ENCODE measurements around the gene ZBTB16.

The ZBTB16 gene, protein sequence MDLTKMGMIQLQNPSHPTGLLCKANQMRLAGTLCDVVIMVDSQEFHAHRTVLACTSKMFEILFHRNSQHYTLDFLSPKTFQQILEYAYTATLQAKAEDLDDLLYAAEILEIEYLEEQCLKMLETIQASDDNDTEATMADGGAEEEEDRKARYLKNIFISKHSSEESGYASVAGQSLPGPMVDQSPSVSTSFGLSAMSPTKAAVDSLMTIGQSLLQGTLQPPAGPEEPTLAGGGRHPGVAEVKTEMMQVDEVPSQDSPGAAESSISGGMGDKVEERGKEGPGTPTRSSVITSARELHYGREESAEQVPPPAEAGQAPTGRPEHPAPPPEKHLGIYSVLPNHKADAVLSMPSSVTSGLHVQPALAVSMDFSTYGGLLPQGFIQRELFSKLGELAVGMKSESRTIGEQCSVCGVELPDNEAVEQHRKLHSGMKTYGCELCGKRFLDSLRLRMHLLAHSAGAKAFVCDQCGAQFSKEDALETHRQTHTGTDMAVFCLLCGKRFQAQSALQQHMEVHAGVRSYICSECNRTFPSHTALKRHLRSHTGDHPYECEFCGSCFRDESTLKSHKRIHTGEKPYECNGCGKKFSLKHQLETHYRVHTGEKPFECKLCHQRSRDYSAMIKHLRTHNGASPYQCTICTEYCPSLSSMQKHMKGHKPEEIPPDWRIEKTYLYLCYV

DNA sequence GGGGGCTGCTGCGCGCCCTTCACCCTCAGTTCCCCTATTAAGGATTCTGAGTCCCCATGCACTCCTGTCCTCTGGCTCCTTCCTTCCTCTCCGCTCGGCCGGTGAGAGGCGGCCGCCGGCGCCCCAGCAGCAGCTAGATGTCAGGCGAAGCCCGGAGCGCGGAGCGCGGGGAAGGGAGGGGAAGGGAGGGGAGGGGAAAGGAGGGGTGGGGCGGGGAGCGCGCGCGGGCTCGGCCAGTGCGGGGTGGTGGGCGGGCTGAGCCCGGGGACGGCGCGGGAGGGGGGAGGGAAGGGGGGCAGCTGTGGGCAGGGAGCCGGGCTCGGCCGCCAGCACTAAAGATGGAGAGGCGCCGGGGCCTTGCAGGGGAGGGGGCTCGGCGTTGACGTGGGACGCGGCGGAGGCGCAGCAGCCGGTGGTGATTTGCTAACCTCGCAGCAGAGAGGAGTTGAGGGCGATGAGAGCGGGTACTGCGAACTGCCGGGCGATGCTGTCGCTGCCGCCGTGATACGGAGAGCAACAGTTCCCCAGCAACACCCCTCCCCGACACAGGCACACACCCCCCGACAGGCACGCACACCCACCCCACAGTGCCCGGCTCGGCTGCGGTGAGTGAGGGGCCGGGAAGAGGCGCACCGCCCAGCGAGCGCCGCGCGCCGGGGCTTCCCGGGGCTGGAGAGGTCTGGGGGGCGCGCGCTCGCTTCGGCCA is at the start of gene ZBTB16:
Gene ZBTB16, plus strand, starts transcription at position 434 of the 706 bp plus-strand sequence. CDS start 3,590 bp downstream, outside the sequence.
- no peak for DNase-seq (ENCODE audit: insufficient read length, low spot score)
- FAIRE-seq: no peak

DNA sequence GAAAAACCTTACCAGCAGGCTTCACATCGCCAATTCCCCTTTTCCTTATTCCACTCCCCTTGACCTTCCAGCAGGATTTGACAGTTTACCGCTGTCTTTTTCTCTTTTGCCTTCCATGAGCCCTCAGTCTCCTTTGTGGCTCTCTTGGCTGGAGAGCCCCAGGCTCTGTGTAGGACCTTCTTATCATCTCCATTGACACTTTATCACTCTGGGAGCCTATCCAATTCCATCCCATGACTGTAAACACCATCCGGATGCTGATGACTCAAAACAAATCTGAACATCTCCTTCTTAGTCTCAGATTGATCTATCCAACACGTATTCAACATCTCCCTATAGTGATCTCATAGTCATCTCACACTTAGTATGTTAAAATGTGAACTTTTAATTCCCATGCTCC is 48.6 kb upstream of the ZBTB16 start:
- DNase-seq (ENCODE audit: insufficient read length, low spot score) (no peak), FAIRE-seq (no peak)

DNA sequence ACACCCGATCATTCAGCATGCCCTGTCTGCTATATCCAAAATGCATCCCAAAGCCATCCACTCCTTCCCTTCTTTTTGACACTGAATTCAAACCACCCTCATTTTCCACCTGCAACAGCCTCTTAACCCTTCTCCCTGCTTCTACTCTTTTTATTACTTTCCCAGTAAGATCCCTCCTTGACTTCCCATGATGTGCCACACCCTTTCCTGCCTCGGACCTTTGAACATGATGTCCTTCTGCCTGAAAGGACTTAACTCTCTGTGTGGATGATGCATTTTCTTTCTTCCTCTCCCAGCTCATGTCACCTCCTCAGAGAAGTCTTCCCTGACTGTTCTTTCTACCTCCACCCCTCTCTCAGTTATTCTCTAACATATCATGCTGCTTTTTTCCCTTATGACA is 48.1 kb upstream of the ZBTB16 start:
- FAIRE-seq: no peak
- DNase-seq (ENCODE audit: insufficient read length, low spot score): no peak

DNA sequence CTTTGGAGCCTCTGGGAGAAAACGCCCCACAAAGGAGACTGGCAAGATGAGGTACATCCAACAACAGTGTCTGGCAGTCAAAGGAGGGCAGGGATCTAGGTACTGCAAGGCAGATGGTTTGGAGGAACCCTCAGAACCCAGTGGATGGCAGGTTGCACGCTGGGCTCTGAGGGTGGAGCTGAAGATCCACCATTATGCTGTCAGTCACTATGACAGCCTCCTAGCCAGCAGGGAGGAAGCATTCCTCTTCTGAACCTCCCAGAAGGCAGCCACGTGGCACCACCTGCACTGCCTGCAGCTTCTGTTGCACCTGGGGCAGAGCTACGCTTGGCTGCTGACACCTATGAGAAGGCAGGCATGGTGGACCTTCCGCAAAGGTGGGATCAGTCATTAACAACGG is 44.4 kb upstream of the ZBTB16 start:
- no peak for DNase-seq (ENCODE audit: insufficient read length, low spot score)

DNA sequence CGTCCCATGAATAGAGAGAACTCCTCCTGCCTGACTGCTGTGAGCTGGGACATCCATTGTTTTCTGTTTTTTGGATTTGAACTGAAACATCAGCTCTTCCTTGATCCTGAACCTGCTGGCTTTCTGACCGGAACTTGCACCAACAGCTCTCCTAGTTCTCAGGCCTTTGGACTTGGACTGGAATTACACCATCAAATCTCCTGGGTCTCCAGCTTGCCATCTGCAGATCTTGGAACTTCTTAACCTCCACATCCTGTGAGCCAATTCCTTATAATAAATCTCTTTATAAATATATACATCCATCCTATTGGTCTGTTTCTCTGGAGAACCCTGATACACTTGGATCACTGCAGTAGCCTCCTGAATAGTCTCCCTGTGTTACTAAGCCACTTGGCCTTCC is 42.5 kb upstream of the ZBTB16 start:
- no peak for FAIRE-seq
- no peak for DNase-seq (ENCODE audit: insufficient read length, low spot score)

More for the DNA sequence above, 44.4 kb upstream of the ZBTB16 start:
- FAIRE-seq: no peak

DNA sequence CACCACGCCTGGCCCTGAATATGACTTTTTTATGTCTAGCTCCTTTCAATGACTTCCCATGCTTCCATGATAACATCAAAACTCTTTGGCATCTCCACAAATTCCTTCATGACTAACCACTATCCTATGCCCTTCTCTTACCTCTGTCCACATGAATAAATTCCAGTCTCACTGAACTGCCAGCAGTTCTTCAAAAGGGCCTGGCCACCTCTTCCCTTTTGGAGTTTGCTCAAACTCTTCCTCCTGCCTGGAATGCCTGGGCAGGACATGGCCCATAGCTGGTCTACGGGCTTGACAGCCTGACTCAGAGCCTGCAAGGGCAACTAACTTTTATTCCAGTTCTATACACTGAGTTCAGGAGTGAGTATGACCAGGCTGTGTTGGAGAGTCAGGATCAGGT is 41.8 kb upstream of the ZBTB16 start:
- no peak for DNase-seq (ENCODE audit: insufficient read length, low spot score)
- FAIRE-seq: no peak

DNA sequence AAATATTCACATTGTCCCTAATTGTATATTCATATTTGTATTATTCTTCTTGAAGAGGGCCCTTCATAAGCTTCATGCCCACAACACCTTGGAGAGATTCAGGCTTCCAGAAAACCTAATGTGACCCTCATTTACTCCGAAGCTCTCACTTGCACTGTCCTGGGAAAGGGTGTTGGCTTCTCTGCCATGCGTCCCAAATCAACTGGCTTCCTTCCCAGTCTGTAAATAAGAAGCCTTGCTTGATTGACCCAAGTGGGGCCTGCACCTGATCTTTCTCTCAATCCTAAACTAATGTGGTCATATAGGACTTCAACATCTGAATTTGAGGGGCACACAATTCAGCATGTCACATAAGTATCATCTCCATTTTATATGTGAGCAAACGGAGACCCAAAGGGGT is 40.5 kb upstream of the ZBTB16 start:
- no peak for FAIRE-seq
- no peak for DNase-seq (ENCODE audit: insufficient read length, low spot score)

DNA sequence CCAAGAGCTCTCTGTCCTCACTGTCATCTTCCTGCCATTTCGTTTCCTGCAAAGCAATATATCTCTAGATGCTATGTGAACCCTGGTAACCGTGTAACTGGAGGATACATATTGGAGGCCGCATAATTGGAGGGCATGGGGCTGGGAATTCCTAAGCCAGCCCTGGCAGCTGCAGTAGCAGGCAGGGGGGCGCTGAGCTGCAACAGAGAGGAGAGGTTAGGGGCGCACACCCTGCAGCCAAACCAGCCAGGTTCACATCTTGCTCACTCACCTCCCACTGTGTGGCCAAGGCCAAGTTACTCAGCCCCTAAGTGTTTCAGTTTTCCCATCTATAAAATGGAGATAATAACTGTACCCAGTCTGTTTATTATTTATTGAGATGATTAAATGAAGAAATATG is 39.9 kb upstream of the ZBTB16 start:
- FAIRE-seq (no peak), DNase-seq (ENCODE audit: insufficient read length, low spot score) (no peak)

DNA sequence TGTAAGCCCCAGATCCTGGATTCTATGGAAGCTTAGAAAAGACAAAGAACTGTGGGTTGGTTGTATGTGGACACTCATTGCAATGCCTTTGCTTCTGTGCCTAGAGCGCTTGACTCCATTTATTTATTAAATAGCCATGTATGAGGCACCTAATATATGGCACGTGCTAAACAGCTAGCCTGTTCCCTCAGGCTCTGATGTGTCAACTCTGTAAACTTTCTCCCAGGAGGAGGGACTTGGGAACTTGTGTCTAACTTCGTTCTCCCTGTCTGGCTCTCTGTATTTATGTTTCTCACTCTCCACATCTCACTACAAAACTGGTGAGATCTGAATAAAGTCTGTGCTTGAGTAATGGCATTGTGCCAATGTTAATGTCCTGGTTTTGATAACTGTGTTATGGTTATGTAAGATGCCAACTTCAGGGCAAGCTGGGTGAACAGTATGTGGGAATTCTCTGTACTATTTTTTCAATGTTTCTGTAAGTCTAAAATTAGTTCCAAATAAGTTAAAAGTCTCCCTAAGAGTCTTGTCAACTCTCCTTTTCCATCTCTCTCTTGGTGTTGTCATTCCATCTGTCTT is 34.1 kb upstream of the ZBTB16 start:
- FAIRE-seq (no peak), DNase-seq (ENCODE audit: insufficient read length, low spot score) (no peak)

DNA sequence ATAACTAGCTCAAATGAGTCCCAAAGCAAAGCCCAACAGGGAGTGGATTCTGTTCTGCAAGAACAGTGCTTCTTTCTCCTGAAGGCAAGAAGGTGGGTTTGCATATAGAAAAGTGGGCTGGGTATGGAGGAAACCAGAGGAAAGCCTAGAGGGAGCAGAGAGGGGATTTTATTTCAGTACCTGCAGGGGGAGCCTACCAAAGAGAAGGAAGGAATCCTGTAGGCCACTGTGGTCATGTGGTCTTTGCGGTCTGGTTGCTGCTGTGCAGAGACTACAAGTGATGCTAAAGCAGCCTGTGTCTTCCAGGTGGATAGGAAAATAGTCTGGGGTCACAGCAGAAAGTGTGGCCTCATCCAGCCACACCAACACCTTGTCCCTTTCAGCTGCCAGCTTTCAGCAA is 33.2 kb upstream of the ZBTB16 start:
- DNase-seq (ENCODE audit: insufficient read length, low spot score) (no peak), FAIRE-seq (no peak)

DNA sequence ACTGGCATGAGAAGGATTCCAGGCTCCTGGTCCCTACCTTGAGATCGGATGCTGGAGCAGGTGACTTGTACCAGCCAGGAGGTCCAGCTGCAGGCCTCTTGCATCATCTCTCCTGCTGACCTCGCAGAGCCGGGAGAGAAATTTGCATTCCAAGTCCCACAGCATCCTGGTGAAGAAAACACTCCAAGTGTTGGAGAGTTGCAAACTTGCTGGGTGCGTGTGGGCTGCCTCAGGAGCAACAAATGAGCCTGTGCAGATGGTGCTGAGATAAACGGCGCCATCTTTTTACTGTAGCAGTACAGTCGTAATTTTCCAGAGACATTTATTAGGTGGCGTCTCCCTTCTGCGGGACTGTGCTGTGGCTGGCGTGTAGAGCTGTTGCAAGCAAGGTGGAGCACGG is 32.1 kb upstream of the ZBTB16 start:
- DNase-seq (ENCODE audit: insufficient read length, low spot score): no peak
- no peak for FAIRE-seq

DNA sequence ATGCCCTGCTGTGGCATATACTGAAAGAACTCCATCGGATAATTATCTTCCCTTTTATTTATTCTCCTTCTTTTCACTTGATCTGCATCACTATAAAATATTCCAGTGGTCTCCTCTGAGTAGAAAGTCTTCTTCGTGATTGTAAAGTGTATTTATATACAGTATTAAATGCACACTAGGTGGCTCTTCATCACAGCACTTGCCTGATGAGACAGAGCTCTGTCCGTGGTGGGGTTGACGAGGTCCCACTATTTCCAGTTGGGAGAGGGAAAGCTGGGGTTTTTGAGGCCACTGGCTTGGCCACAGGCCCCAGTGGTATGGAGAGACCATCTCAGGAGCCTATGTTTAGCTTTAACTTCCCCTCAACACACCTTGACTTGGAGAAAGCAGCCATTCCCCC is 31.6 kb upstream of the ZBTB16 start:
- FAIRE-seq (no peak), DNase-seq (ENCODE audit: insufficient read length, low spot score) (no peak)

DNA sequence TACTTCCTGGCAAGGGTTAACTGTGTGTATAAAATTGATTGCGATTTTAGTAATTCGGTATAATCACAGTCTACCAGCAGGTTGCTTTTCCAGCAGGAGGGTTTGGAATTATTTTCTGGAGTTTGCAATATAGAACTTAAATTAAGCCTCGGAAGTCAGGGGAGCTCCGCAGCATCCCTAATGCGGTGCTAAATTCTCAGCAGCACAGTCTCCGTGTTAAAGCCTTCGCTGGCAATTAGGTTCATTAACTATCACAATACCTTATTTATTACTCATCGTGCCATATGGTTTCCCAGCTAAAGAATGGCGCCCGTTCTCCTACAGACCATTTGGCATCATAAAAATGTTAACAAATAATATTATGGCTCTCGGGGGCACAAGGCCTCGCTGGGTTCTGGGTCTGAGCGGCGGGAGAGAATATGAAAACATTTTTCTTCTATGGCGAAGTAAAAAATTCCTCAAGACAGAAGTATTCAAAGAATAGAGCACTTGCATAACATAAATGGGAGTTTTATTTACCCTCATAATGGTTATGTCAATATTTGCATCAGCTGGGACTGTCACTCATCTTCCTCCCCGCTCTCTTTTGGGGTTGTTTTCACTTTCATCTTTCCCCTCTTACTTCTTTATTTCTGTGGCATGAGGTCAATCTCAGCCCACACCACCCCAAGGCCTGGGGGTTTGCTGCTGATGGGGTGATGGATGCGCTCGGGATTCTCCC is 28.1 kb upstream of the ZBTB16 start:
- no peak for FAIRE-seq
- no peak for DNase-seq (ENCODE audit: insufficient read length, low spot score)

DNA sequence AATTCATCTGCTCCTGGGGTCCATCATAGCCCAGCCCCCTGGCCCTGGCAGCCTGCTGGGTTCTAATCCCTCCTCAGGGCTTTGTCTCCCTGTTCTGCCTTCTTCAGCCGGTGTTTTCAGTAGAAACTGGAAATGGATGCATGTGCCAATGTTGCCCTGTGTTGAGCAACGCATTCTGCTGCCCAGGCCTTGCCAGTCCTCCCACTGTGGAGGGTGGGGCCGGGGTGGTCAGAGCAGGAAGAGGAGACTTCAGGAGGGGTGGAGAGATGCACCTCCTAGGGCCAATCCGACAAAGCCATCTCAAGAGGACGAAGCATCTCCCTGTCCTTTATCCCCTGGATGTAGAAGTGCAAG is 27.6 kb upstream of the ZBTB16 start:
- FAIRE-seq: no peak
- no peak for DNase-seq (ENCODE audit: insufficient read length, low spot score)

DNA sequence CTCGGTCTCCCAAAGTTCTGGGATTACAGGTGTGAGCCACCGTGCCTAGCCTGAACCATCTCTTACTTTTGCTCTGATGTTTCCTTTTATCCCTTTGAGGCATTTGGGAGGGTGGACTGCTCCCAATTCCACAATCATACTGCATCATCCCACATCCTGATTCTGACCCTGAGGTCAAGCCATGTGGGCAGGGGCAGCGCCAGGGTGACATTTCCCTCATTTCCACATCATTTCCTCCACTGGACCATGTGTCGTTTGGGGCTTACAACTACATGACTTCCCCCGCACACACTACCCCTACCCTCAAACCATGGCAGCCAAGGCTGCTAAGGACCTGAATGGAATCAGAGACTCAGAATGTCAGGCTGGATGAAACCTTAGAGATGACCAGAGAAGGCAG is 26.4 kb upstream of the ZBTB16 start:
- DNase-seq (ENCODE audit: insufficient read length, low spot score): no peak
- FAIRE-seq: no peak

DNA sequence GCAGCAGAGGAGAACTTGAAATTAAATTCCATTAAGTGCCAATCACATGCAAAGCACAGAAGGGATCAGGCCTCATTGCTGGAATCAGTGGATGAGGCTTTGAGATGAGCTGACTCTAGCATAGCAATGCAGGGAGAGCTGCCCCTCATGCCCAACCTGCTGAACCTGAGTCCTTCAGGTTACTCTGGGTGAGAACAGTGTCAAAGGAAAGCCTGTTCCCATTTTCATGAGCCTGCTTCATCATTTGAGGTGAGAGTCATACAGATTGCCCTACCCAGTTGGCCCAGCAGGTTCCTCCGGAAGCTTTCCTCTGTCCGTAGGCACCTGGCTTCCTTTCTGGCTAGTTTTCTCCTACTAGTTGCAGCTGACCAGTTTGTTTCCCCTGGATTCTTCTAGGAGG is 25.9 kb upstream of the ZBTB16 start:
- no peak for DNase-seq (ENCODE audit: insufficient read length, low spot score)
- no peak for FAIRE-seq

DNA sequence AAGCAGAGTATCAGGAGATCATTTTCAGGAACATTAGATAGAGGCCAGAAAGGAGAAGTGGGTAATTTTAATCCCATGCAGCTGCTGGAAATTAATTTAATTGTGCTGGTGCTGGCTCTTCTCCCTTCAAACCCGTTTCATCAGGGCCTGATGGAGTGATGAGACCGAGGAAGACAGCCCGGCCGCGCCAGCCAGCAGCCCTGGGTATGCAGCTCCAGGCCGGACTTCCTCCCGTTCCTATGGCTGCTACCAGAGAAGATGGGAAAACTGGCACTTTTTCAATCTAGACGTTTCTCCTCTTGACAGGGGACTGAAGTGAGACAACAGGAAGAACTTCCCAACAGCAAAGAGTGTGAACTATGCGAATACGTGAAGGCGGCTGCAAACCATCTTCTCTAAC is 24.6 kb upstream of the ZBTB16 start:
- DNase-seq (ENCODE audit: insufficient read length, low spot score): no peak
- no peak for FAIRE-seq

DNA sequence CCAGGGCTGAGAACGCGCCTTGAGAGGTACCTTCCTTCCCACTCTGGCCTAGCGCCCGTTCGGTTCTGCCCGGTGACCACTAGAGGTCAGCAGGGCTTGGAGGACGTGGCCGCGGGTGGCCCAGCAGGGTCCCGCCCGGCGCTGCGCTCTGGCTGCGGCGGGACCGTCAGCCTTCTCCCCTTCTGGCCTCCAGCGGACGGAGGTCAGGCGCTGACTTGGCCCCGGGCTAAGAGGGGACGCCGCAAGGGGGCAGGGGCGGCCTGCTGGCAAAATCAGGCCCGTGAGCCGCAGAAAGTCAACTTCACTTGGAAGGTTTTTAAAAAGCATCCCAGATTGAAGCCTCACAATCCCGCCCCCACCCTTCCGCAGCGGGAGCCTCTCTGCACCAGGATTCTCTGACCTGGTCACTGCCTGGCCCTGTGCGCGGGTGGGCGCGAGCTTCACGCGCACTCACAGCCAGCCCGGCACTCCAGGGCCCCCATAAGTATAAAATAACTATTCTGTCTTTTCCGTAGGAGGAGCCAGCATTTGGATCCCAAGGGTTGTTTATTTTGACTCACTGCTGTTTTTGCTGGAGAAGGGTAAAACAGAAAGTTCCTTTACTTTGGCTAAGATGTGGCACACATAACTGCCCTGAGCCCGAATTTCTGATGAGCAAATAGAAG is 23.2 kb upstream of the ZBTB16 start:
- FAIRE-seq (no peak), DNase-seq (ENCODE audit: insufficient read length, low spot score) (no peak)

DNA sequence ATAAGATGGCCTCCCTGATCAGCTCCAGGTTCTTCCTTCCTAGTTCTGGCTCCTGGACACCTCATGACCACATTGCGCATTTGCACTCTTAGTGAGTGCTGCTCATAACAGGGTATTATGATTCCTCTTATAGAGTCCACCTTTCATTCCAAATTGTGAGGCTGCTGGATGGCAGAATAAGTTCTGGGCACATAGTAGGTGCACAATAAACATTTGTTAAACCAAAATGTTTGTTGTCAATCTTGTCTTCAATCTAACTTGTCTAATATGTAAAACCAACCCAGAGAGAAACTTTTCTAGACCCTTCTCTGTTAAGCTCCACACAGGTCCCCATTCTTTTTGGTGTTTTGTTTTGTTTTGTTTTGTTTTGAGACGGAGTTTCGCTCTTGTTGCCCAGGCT is 22.6 kb upstream of the ZBTB16 start:
- FAIRE-seq (no peak), DNase-seq (ENCODE audit: insufficient read length, low spot score) (no peak)

DNA sequence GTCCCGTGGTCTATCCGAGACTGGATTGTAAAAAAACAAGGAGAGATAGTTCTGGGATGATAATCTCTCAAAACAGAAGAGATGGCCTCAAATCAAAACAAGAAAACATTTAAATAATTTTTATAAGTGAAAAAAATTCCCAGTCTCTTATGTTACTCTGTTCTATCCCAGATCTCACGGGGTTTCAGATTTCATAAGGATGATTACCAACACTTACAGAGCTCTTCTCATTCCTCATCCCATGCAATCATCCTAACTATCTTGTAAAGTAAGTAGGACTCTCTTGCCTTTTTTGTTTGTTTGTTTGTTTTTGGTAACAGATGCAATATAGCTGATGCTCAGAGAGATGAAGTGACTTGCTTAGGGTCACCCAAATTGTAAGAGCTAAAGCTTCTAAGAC is 20.0 kb upstream of the ZBTB16 start:
- no peak for FAIRE-seq

More for the DNA sequence above, 20.0 kb upstream of the ZBTB16 start:
- DNase-seq (ENCODE audit: insufficient read length, low spot score): no peak
